ENCODE results near the gene PRR7. TPM values are rescaled to one million over a fixed set of nuclear protein-coding genes. Genes with fewer than 3 reads are reported as not detected.

The PRR7 gene
- total RNA-seq, 1 experiment from 2014 or later, result 39.2 TPM

DNA sequence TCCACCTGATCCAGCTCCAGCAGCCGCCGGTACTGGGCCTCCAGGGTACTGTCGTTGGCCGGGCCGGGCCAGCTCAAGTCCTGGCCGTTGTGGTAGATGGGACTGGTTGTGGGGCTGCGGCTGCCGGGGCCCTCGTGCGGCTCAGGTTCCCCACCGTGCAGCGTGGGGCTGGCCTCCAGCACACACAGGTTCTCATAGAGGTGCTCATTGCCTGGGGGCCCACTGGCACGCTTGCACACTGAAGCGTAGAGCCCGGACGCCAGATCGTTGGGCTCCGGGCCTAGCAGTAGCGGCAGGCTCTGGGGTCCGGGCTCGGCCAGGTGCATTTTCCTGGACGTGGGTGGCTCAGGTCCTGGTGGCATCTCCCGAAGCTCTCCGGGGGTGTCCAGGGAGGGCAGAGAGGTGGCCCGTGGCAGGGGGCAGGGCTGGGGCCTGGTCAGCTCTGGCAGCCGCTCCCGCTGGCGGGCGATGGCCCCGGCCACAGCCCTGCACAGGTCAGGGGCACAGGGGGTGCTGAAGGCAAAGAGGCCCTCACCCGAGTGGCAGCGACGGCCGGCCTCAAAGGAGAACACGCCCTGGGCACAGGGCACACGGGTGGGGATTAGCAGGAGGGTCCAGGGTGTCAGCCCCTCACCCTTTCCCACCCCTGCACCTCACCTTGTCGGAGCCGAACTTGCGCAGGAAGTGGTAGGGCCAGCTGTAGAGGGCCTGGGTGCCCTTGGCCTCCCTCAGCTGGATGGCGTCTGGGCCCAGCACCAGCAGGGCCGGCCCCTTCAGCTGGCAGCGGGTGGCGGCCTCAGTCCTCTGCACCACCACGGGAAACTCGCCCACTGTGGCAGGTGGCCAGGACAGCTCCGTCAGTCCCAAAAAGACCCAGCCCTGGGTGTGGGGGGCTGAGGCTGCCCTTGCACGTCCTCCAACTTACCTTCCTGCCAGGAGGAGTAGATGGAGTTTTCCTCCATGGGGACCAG lies 57.8 kb downstream of the PRR7 start:
- no peaks in the 10 kb centered on the region for H3K27me3 ChIP-seq (ENCODE audit: control insufficient read depth, insufficient read depth, low read length)
- no TSS peak for BruUV-seq (replicated peaks)
- ATAC-seq, result no peak
- H3K27ac ChIP-seq (ENCODE audit: low read length), result no peak overlapping the region
- intact Hi-C loops (cut with micrococcal nuclease; ENCODE audit: unreplicated experiment) (no loop called here), in situ Hi-C loops (cut with HindIII; ENCODE audit: low pct_unique_long_range_greater_than_20kb, low sequenced_read_pairs) (no loop called here)
- peaks cover 3% of the 10 kb centered on the region; the same call in 1 of the 2 replicates for H3K4me1 ChIP-seq (ENCODE audit: control insufficient read depth, insufficient read depth, low read length)
- ChIA-PET CTCF (no interaction called here), POLR2A (no interaction called here)
- H3K4me3 ChIP-seq (ENCODE audit: low read depth in 2 of 2, low read length in 2 of 2), result no peak overlapping the region
- H3K9me3 ChIP-seq (ENCODE audit: control insufficient read depth, insufficient read depth, low read depth, low read length), result no peaks in the 10 kb centered on the region
- DNase-seq (ENCODE audit: low read depth, low spot score), result no peak
- TF ChIP-seq SIN3A (IDR thresholded peaks at IDR 0.05; ENCODE audit: borderline replicate concordance, insufficient read depth, low read depth, low read length), result no peak
- TF ChIP-seq, protein P1, sequence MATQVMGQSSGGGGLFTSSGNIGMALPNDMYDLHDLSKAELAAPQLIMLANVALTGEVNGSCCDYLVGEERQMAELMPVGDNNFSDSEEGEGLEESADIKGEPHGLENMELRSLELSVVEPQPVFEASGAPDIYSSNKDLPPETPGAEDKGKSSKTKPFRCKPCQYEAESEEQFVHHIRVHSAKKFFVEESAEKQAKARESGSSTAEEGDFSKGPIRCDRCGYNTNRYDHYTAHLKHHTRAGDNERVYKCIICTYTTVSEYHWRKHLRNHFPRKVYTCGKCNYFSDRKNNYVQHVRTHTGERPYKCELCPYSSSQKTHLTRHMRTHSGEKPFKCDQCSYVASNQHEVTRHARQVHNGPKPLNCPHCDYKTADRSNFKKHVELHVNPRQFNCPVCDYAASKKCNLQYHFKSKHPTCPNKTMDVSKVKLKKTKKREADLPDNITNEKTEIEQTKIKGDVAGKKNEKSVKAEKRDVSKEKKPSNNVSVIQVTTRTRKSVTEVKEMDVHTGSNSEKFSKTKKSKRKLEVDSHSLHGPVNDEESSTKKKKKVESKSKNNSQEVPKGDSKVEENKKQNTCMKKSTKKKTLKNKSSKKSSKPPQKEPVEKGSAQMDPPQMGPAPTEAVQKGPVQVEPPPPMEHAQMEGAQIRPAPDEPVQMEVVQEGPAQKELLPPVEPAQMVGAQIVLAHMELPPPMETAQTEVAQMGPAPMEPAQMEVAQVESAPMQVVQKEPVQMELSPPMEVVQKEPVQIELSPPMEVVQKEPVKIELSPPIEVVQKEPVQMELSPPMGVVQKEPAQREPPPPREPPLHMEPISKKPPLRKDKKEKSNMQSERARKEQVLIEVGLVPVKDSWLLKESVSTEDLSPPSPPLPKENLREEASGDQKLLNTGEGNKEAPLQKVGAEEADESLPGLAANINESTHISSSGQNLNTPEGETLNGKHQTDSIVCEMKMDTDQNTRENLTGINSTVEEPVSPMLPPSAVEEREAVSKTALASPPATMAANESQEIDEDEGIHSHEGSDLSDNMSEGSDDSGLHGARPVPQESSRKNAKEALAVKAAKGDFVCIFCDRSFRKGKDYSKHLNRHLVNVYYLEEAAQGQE (IDR thresholded peaks at IDR 0.05; ENCODE audit: insufficient read depth in 1 of 2, low read depth in 2 of 2, low read length in 1 of 2), result no peak
- no peak for TF ChIP-seq POLR2AphosphoS5 (IDR thresholded peaks at IDR 0.05; ENCODE audit: low read depth, low read length)
- TF ChIP-seq, protein P2, sequence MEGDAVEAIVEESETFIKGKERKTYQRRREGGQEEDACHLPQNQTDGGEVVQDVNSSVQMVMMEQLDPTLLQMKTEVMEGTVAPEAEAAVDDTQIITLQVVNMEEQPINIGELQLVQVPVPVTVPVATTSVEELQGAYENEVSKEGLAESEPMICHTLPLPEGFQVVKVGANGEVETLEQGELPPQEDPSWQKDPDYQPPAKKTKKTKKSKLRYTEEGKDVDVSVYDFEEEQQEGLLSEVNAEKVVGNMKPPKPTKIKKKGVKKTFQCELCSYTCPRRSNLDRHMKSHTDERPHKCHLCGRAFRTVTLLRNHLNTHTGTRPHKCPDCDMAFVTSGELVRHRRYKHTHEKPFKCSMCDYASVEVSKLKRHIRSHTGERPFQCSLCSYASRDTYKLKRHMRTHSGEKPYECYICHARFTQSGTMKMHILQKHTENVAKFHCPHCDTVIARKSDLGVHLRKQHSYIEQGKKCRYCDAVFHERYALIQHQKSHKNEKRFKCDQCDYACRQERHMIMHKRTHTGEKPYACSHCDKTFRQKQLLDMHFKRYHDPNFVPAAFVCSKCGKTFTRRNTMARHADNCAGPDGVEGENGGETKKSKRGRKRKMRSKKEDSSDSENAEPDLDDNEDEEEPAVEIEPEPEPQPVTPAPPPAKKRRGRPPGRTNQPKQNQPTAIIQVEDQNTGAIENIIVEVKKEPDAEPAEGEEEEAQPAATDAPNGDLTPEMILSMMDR (IDR thresholded peaks at IDR 0.05), result no peak
- no peak for TF ChIP-seq TCF7L2 (IDR thresholded peaks at IDR 0.05; ENCODE audit: low read depth, low read length)
- H3K36me3 ChIP-seq (ENCODE audit: control insufficient read depth, insufficient read depth, low read length), result no peaks in the 10 kb centered on the region

DNA sequence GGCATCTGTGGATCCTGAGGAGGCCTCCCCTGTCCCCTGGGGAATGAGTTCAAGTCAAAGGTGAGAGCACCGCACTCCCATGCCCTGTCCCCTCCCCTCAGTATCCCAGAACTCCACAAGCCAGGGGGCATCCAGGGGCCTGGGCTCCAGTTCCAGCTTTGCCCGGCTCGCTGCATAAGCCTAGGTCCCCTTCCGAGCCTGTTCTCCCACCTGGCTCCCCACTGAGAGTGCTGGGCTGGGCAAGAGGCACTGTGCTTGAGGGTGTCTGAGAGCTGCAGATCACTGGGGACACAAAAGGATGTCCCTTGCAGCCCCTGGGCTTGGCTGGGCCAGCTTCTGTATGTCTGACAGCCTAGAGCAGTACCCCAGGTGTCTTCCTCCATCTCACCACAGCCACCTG lies 58.5 kb downstream of the PRR7 start:
- ChIA-PET CTCF (no interaction called here), POLR2A (no interaction called here)
- ATAC-seq (no peak), DNase-seq (ENCODE audit: low read depth, low spot score) (no peak)
- Histone ChIP-seq H3K4me3 (ENCODE audit: low read depth in 2 of 2, low read length in 2 of 2) (no peak overlapping the region), H3K9me3 (ENCODE audit: control insufficient read depth, insufficient read depth, low read depth, low read length) (no peaks in the 10 kb centered on the region), H3K36me3 (ENCODE audit: control insufficient read depth, insufficient read depth, low read length) (no peaks in the 10 kb centered on the region), H3K4me1 (ENCODE audit: control insufficient read depth, insufficient read depth, low read length) (peaks cover 5% of the 10 kb centered on the region), H3K27ac (ENCODE audit: low read length) (no peak overlapping the region), H3K27me3 (ENCODE audit: control insufficient read depth, insufficient read depth, low read length) (no peaks in the 10 kb centered on the region)
- intact Hi-C loops (cut with micrococcal nuclease; ENCODE audit: unreplicated experiment), result no loop called here
- TF ChIP-seq TCF7L2 (IDR thresholded peaks at IDR 0.05; ENCODE audit: low read depth, low read length), result no peak
- TF ChIP-seq SIN3A (IDR thresholded peaks at IDR 0.05; ENCODE audit: borderline replicate concordance, insufficient read depth, low read depth, low read length), result no peak
- in situ Hi-C loops (cut with HindIII; ENCODE audit: low pct_unique_long_range_greater_than_20kb, low sequenced_read_pairs), result no loop called here
- no TSS peak for BruUV-seq (replicated peaks)

Other genes starting within 250 kb of the PRR7 start
- 37.2 TPM for gene RAB24, start 143.1 kb upstream of the PRR7 start, total RNA-seq (2021; ENCODE audit: unreplicated experiment)
- gene PRELID1, start 143.0 kb upstream of the PRR7 start, total RNA-seq (2021; ENCODE audit: unreplicated experiment), result 275 TPM
- gene MXD3, start 134.9 kb upstream of the PRR7 start, total RNA-seq (2021; ENCODE audit: unreplicated experiment), result 12.0 TPM
- gene LMAN2, start 95.1 kb upstream of the PRR7 start, total RNA-seq (2021; ENCODE audit: unreplicated experiment), result 140 TPM
- gene RGS14, start 88.9 kb upstream of the PRR7 start, total RNA-seq (2021; ENCODE audit: unreplicated experiment), result 13.5 TPM
- gene SLC34A1, start 62.4 kb upstream of the PRR7 start, total RNA-seq (2021; ENCODE audit: unreplicated experiment), result not detected
- not detected for gene PFN3, start 46.2 kb upstream of the PRR7 start, total RNA-seq (2021; ENCODE audit: unreplicated experiment)
- 13.4 TPM for gene F12, start 37.2 kb upstream of the PRR7 start, total RNA-seq (2021; ENCODE audit: unreplicated experiment)
- 56.1 TPM for gene GRK6, start 20.1 kb upstream of the PRR7 start, total RNA-seq (2021; ENCODE audit: unreplicated experiment)
- gene DBN1, start 26.8 kb downstream of the PRR7 start, total RNA-seq (2021; ENCODE audit: unreplicated experiment), result 195 TPM
- 62.9 TPM for gene PDLIM7, start 50.8 kb downstream of the PRR7 start, total RNA-seq (2021; ENCODE audit: unreplicated experiment)
- gene DOK3, start 63.0 kb downstream of the PRR7 start, total RNA-seq (2021; ENCODE audit: unreplicated experiment), result 12.4 TPM
- 111 TPM for gene DDX41, start 70.1 kb downstream of the PRR7 start, total RNA-seq (2021; ENCODE audit: unreplicated experiment)
- 58.5 TPM for gene FAM193B, start 107.7 kb downstream of the PRR7 start, total RNA-seq (2021; ENCODE audit: unreplicated experiment)
- gene TMED9, start 145.4 kb downstream of the PRR7 start, total RNA-seq (2021; ENCODE audit: unreplicated experiment), result 293 TPM
- 38.0 TPM for gene B4GALT7, start 153.3 kb downstream of the PRR7 start, total RNA-seq (2021; ENCODE audit: unreplicated experiment)

All from Panc1 (cell line).